K562 (cell line): ENCODE data around the gene G6PD. TPM values are rescaled to one million over a fixed set of nuclear protein-coding genes. Genes with fewer than 3 reads are reported as not detected.

Experiments
- CXXC5 ChIP-seq: fragments of 250-450 bp; sonication (Bioruptor Pico); IDR thresholded peaks from 2 replicates; pipeline ENCODE4 v1.8.0; 2022; ENCODE audit warnings: inconsistent platforms, mild to moderate bottlenecking, moderate library complexity
- ERF ChIP-seq: fragments of 450-650 bp; formaldehyde crosslinking; IDR thresholded peaks from 2 replicates; pipeline ENCODE4 v1.4.0; 2020; ENCODE audit warnings: mild to moderate bottlenecking, mixed read lengths
- GTF2A2 ChIP-seq: IDR thresholded peaks from 2 replicates; pipeline ENCODE4 v1.6.1; 2016; ENCODE audit warnings: mild to moderate bottlenecking, missing genetic modification characterization, missing compliant biosample characterization
- LCOR ChIP-seq: sonication (generic); formaldehyde crosslinking; IDR thresholded peaks from 2 replicates; pipeline ENCODE4 v1.8.0; 2022; ENCODE audit warnings: mild to moderate bottlenecking, missing genetic modification reagents
- NFXL1 ChIP-seq: fragments of 450-650 bp; formaldehyde crosslinking; IDR thresholded peaks from 2 replicates; pipeline ENCODE4 v1.4.0; 2021; ENCODE audit warnings: mild to moderate bottlenecking
- NONO ChIP-seq, 2 experiments: fragments of 200-400 bp in 1 of 2; fragments of 450-650 bp in 1 of 2; formaldehyde crosslinking in 1 of 2; IDR thresholded peaks; 2 replicates each; pipeline ENCODE4 v1.6.1; 2017; ENCODE audit warnings: low read depth in 2 of 2, mild to moderate bottlenecking in 2 of 2, moderate library complexity in 2 of 2, low read length in 1 of 2
- NR2C2 ChIP-seq, 2 experiments: fragments of 200-800 bp in 1 of 2; sonication (Bioruptor generic) in 1 of 2; sonication (generic) in 1 of 2; formaldehyde crosslinking in 1 of 2; IDR thresholded peaks; 2 replicates each; pipeline versions ENCODE4 v1.6.1 to v1.8.0; 2016 to 2022; ENCODE audit warnings: mild to moderate bottlenecking in 1 of 2, missing compliant biosample characterization in 1 of 2, missing genetic modification characterization in 1 of 2, missing genetic modification reagents in 1 of 2
- OTX1 ChIP-seq: fragments of 450-650 bp; formaldehyde crosslinking; IDR thresholded peaks from 2 replicates; pipeline ENCODE4 v1.4.0; 2022; ENCODE audit warnings: mild to moderate bottlenecking
- POLR2A ChIP-seq: fragments of 450-650 bp; conservative IDR thresholded peaks from 2 replicates; pipeline ENCODE4 v1.6.1; 2016
- RUNX1 ChIP-seq: sonication (generic); IDR thresholded peaks from 2 replicates; pipeline ENCODE4 v1.6.1; 2016; ENCODE audit warnings: antibody characterized with exemption, low read depth
- SIRT6 ChIP-seq: IDR thresholded peaks from one replicate; pipeline ENCODE4 v1.6.1; 2012; ENCODE audit warnings: low read depth, mild to moderate bottlenecking, control low read depth, inconsistent platforms, low read length, moderate library complexity
- YY1 ChIP-seq, 3 experiments: IDR thresholded peaks; 2 replicates each; pipeline ENCODE4 v1.6.1; 2011; ENCODE audit warnings: low read length in 2 of 3, mild to moderate bottlenecking in 2 of 3, moderate library complexity in 2 of 3, borderline replicate concordance in 1 of 3, control low read depth in 1 of 3, low read depth in 1 of 3; ENCODE audit not compliant: insufficient read depth in 3 of 3, insufficient replicate concordance in 2 of 3, control insufficient read depth in 1 of 3, insufficient read length in 1 of 3; ENCODE audit errors: extremely low read depth in 1 of 3
- ZNF217 ChIP-seq: sonication (generic); formaldehyde crosslinking; IDR thresholded peaks from 2 replicates; pipeline ENCODE4 v1.8.0; 2022; ENCODE audit warnings: mild to moderate bottlenecking, missing genetic modification reagents
- ZNF232 ChIP-seq: sonication (generic); formaldehyde crosslinking; IDR thresholded peaks from 2 replicates; pipeline ENCODE4 v1.8.0; 2022; ENCODE audit warnings: mild to moderate bottlenecking, missing genetic modification reagents
- polyA plus RNA-seq, 8 experiments: library from polyadenylated mRNA; depleted of rRNA in 4 of 8; stranded (reverse) in 5 of 8; unstranded in 3 of 8; fragments of >200 nt; fragmentation: Nextera tagmentation in 2 of 8; fragmentation: Illumina TruSeq in 1 of 8; extraction: Ambion mirVana in 2 of 8; extraction: Trizol in 1 of 8; gene quantifications; 2 replicates each; pipeline versions ENCODE4 v1.2.1 to v1.2.3, GENCODE V29; 2011 to 2014; ENCODE audit warnings: inconsistent platforms in 1 of 8, missing spikeins in 1 of 8
- total RNA-seq, 7 experiments: library from RNA; depleted of rRNA in 6 of 7; stranded (reverse); fragments of >200 nt in 6 of 7; fragmentation: Illumina TruSeq in 2 of 7; extraction: Trizol in 2 of 7; gene quantifications; 2 replicates each; pipeline versions ENCODE4 v1.2.1 to v1.2.3, GENCODE V29; 2011 to 2021; ENCODE audit warnings: low replicate concordance in 1 of 7
- TF ChIP-seq, protein P1 (sequence below), 3 experiments: fragments of 200-800 bp in 1 of 3; fragments of 250-450 bp in 1 of 3; fragments of 450-650 bp in 1 of 3; sonication (Bioruptor Pico) in 1 of 3; sonication (Bioruptor generic) in 1 of 3; formaldehyde crosslinking in 1 of 3; IDR thresholded peaks; 2 replicates each; pipeline versions ENCODE4 v1.6.1 to v1.8.0; 2016 to 2022; ENCODE audit warnings: mild to moderate bottlenecking in 2 of 3, missing genetic modification characterization in 2 of 3, missing compliant biosample characterization in 1 of 3, moderate library complexity in 1 of 3
- TF ChIP-seq, protein P2 (sequence below), 2 experiments: fragments of 450-650 bp in 1 of 2; sonication (generic) in 1 of 2; formaldehyde crosslinking in 1 of 2; IDR thresholded peaks in 1 of 2; conservative IDR thresholded peaks in 1 of 2; 2 replicates each; pipeline versions ENCODE4 v1.6.1 to v1.8.1; 2016 to 2023; ENCODE audit warnings: mild to moderate bottlenecking in 2 of 2, moderate library complexity in 2 of 2, inconsistent platforms in 1 of 2, missing genetic modification reagents in 1 of 2
- TF ChIP-seq, protein P3 (sequence below): fragments of 450-650 bp; IDR thresholded peaks from 2 replicates; pipeline ENCODE4 v1.6.1; 2016; ENCODE audit warnings: antibody characterized with exemption
- TF ChIP-seq, protein P4 (sequence below): sonication (generic); formaldehyde crosslinking; IDR thresholded peaks from 2 replicates; pipeline ENCODE4 v1.8.0; 2022; ENCODE audit warnings: missing genetic modification reagents, mild to moderate bottlenecking, moderate library complexity, borderline replicate concordance

Gene G6PD
- total and polyA plus RNA-seq, 9 of the 15 experiments (the other 6 are each of a cell fraction or from before 2014, with no cell fraction given): 2.9 to 222 (median 66.4) TPM

DNA sequence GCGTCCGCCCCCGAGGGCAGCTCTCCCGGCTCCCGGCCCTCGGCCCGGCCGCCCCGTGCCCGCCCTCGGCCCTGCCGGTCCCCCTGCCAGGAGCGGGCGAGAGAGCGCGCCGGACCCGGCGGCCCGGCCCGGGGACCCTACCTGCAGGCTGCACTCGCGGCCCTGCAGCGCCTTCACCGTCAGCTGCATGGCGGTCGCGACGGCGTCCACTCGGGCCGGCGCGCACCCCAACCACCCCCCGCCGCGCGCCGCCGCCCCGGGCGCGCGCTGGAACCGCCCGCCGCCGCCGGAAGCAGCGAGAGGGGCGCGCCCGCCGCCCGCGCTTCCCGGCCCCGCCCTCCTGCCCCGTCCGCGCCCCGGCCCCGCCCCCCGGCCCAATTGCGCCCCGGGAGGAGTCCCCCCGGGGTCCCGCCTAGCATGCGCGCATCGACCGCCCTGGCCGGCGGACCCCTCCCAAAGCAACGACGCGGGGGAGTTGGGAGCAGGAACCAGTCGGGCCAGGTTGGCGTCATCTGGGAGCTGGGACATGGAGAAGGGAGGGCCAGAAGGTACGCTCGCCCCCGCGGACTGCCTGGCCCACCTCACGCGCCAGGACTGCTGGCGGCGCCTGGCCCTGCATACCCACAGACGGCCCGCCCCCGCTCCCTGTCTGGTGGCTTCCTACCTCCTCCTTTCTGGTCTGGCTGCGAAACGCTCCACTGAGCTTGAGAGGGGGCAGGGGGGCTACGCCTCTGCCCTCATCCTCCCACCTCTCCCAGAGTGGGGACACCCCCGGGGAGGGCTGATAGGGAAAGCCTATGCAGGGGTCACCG is 60.0 kb downstream of the G6PD start, which contains the start of gene UBL4A (continued):
- TF ChIP-seq, protein P1, sequence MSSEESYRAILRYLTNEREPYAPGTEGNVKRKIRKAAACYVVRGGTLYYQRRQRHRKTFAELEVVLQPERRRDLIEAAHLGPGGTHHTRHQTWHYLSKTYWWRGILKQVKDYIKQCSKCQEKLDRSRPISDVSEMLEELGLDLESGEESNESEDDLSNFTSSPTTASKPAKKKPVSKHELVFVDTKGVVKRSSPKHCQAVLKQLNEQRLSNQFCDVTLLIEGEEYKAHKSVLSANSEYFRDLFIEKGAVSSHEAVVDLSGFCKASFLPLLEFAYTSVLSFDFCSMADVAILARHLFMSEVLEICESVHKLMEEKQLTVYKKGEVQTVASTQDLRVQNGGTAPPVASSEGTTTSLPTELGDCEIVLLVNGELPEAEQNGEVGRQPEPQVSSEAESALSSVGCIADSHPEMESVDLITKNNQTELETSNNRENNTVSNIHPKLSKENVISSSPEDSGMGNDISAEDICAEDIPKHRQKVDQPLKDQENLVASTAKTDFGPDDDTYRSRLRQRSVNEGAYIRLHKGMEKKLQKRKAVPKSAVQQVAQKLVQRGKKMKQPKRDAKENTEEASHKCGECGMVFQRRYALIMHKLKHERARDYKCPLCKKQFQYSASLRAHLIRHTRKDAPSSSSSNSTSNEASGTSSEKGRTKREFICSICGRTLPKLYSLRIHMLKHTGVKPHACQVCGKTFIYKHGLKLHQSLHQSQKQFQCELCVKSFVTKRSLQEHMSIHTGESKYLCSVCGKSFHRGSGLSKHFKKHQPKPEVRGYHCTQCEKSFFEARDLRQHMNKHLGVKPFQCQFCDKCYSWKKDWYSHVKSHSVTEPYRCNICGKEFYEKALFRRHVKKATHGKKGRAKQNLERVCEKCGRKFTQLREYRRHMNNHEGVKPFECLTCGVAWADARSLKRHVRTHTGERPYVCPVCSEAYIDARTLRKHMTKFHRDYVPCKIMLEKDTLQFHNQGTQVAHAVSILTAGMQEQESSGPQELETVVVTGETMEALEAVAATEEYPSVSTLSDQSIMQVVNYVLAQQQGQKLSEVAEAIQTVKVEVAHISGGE (CRISPR knock-in tag; IDR thresholded peaks at IDR 0.05): peak in 1 of 3 experiments; percentile 71; a peak in 2 of 6 replicates
- TF ChIP-seq ZNF217 (CRISPR knock-in tag): no peak
- peak; percentile 20 to 37; a peak in 1 of 4 replicates for TF ChIP-seq NONO (IDR thresholded peaks at IDR 0.05; ENCODE audit: low read depth in 2 of 2, low read length in 1 of 2)
- TF ChIP-seq POLR2A: peak; percentile 48; the same call in 1 of the 2 replicates
- TF ChIP-seq CXXC5 (CRISPR knock-in tag): 0 out of 2 replicates have a peak, but pooled peaks have one; percentile 42
- TF ChIP-seq ERF (CRISPR knock-in tag): peak; percentile 67; the same call in 1 of the 2 replicates
- TF ChIP-seq, protein P2, sequence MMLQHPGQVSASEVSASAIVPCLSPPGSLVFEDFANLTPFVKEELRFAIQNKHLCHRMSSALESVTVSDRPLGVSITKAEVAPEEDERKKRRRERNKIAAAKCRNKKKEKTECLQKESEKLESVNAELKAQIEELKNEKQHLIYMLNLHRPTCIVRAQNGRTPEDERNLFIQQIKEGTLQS (IDR thresholded peaks at IDR 0.05): no peak
- TF ChIP-seq, protein P2 (CRISPR knock-in tag; conservative IDR thresholded peaks at IDR 0.05): no peak
- TF ChIP-seq, protein P3, sequence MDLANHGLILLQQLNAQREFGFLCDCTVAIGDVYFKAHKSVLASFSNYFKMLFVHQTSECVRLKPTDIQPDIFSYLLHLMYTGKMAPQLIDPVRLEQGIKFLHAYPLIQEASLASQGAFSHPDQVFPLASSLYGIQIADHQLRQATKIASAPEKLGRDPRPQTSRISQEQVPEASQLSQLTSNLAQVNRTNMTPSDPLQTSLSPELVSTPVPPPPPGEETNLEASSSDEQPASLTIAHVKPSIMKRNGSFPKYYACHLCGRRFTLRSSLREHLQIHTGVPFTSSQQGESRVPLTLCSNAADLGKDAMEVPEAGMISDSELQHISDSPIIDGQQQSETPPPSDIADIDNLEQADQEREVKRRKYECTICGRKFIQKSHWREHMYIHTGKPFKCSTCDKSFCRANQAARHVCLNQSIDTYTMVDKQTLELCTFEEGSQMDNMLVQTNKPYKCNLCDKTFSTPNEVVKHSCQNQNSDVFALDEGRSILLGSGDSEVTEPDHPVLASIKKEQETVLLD: 0 out of 2 replicates have a peak, but pooled peaks have one; percentile 31
- TF ChIP-seq OTX1 (CRISPR knock-in tag): 0 out of 2 replicates have a peak, but pooled peaks have one; percentile 47
- no peak for TF ChIP-seq RUNX1
- no peak for TF ChIP-seq GTF2A2 (tag)
- TF ChIP-seq ZNF232 (CRISPR knock-in tag): no peak
- TF ChIP-seq SIRT6: no peak
- TF ChIP-seq NFXL1: no peak
- TF ChIP-seq NR2C2 (CRISPR knock-in tag; IDR thresholded peaks at IDR 0.05): no peak
- TF ChIP-seq NR2C2 (tag; IDR thresholded peaks at IDR 0.05): peak; percentile 30; the same call in 1 of the 2 replicates
- TF ChIP-seq, protein P4, sequence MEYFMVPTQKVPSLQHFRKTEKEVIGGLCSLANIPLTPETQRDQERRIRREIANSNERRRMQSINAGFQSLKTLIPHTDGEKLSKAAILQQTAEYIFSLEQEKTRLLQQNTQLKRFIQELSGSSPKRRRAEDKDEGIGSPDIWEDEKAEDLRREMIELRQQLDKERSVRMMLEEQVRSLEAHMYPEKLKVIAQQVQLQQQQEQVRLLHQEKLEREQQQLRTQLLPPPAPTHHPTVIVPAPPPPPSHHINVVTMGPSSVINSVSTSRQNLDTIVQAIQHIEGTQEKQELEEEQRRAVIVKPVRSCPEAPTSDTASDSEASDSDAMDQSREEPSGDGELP (CRISPR knock-in tag): peak; percentile 67; the same call in 1 of the 2 replicates
- TF ChIP-seq YY1 (IDR thresholded peaks at IDR 0.05; ENCODE audit: borderline replicate concordance in 1 of 3, control insufficient read depth in 1 of 3, extremely low read depth in 1 of 3, insufficient read depth in 3 of 3, insufficient read length in 1 of 3, insufficient replicate concordance in 2 of 3, low read depth in 1 of 3, low read length in 2 of 3): peak in 2 of 3 experiments; percentile 12 to 69
- no peak for TF ChIP-seq LCOR (CRISPR knock-in tag)
